NCI-H524 (cell line): ENCODE data around the gene EMC9.

Experiments
- DNase-seq, 2 experiments: peaks; one replicate each; lab custom pipeline; 2025; lab: John Stamatoyannopoulos, UW

The EMC9 gene

DNA sequence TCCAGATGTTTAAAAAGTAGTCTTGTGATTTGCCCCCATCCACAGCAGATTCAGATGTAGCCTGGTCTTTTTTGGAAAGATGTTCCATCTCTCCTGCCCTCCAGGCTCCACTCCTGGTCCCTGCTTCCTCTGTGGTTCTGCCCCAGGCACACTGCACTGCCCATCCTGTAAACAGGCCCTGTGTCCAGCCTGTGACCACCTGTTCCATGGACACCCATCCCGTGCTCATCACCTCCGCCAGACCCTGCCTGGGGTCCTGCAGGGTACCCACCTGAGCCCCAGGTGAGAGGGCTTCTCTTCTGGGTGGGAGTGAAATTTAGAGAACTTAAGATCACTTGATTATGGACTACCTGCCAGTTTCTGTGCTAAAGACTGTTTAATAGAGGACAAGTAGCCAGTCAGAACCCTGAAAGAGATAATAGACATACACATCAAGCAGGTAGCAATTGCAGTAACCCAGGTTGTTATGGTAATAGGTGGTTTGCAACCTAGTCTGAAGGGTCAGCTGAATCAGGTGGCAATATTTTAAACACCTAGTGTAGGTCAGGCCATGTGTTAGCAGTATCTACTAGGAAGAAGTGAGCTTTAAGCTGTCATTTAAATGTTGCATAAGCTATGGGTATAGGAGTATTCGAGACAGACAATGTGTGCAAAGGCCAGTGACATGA is 8.0 kb upstream of the EMC9 start:
- DNase-seq, result no peak

GRCh38 chr14:24147761-24148428 is 6.5 kb upstream of the EMC9 start:
- no peak for DNase-seq

DNA sequence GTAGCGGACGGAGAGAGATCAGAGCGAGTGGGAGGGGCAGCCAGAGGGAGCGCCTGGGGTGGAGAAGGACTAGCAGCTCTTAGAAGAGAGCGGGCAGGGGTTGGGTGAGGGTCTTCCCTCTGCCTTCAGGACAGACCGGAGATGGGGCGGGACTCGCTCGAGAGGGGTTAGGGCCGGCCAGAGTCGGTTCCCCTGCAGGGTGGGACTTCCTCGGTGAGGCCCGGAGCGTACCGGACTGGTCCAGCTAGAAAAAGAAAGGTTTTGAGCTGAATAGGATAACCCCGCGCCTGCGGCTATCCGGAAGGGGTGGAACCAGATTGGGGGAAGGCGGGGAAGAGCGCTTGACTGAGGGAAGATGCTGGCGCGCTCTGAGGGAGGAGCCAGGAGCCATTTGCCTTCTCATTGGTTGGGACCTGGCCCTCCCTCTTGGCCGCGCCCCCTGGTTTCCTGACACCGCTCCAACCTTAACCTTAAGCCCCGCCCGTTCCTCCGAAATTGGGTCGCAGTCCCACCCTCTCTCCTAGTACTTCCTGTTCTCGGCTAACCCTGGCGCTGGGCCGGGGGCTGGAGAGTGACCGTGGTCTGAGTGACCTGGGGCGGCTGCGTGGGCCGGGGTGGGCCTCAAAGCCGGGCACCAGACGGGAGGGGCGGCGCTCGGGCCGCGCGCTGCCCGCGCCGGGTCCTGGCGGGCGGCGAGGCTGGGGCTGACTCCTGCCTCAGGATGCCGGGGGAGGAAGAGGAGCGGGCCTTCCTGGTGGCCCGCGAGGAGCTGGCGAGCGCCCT is 5.8 kb upstream of the EMC9 start, which contains the start of gene RNF31:
Gene RNF31, plus strand, starts transcription at position 521 of the 783 bp plus-strand sequence. Its CDS starts 201 bp downstream, at position 722.
- DNase-seq, result peak; percentile 99 to 100

DNA sequence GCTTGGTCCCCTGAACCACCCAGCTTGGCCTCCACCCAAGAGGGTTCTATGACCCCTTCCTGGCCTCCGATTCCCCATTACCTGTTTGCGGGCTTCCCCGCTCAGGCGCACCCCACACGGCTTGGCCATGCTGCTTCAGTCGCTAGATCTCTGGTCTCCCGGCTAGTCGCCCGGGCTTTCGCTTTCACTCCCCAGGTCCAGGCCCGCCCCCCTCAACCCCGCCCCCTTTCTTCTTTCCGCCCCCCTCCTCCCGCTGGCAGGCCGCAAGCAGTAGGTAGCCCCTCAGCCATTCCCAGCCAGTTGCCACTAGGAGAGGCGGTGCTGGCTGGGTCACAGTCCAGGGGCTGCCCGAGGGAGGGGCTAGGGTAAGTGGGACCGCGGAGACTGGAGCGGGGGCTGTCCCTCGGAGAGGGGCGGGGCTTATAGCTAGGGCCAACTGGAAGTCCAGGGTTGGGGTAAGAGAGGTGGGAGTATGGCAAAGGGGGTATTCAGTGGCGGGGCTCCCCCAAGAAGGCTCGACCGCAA is 5.1 kb upstream of the EMC9 start, which contains the start of gene PSME2:
Gene PSME2, minus strand, starts transcription at position 158 of the 525 bp plus-strand sequence. Its CDS starts 29 bp downstream, at position 129.
- DNase-seq, result peak; percentile 99

DNA sequence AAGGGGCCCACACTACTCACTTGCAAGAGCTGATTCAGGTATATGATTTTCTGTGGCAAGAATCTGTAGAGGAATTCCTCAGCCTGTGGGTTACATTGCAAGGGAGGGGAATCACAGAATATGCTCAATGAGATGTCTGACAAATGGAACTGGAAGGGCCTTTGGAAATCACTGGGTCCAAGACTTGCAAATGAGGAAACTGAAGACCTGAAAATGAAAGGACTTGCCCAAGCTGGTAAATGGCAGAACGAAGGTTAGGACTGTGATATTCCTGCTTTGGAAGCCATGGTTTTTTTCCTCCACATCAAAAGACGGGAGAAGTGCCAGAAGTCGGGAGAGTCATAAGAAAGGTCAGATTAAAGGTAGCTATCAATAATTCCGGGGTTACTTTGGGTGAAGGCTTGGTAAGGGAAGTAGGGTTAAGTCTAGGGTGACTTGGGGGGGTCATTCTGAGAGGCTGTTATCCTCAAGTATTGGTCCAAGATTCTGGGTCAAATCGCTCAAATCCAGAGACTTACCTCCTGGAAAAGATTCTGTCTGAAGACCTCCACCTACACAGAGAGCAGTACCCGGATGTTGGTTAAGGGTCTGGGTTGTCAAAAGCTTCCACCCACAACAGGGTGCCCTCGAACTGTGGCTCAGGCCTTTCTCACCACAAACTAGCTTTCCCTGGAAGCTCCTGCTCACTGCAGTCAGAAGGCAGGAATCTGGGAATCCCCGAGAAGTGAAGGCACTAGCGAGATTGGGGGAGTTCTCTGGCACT is 4.5 kb upstream of the EMC9 start:
- DNase-seq, result no peak

GRCh38 chr14:24145219-24145618 is 3.8 kb upstream of the EMC9 start:
- no peak for DNase-seq

GRCh38 chr14:24144451-24144850 is 3.1 kb upstream of the EMC9 start:
- no peak for DNase-seq

DNA sequence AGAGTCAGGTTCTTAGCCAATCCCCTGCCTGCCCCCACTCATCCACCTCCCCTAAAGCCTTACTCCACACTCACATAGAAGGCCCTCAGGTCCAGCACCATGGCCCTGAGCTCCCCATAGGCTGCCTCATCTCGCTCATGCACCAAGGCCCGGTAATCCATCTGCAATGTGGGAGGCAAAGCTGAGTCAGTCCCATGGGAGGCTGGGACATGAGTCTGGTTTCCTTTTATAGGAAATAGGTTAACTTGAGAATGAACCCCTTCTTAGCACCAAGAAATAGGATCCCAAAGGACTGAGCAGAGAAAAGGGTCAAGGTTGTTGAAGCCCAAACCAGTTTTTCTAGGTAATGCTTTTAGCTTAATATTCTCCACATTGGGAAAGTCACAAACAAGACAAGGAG is 2.1 kb upstream of the EMC9 start:
- DNase-seq, result no peak

DNA sequence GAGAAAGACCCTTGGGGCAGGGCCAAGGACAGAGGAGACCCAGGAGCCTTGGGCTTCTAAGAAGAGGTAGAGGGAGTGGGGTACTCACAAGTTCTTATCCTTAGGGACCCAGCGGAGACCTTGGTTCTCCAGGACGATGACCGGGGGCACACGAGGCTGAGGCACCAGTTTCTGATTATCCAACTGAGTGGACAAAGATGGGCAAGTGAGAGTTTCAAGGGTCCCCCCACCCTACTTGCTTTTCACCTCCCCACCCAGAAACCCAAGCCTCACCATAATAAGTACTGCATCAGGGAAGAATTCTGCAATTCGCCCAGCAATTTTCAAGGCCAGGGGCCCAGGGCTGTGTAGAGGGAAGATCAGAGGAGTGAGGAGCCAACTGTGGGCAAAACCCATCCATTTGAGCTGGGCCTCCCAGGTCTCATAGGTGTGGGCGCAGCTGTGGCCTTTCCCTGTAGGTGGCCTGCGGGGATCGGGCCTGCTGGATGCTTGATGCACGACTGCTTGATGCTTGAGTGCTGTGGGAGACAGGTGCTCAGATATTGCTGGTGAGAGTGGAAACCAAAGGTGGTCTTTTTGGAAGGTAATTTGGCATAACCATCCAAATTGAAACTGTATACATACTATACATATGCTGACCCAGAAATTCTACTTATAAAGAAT is 2.0 kb downstream of the EMC9 start:
- peak in 1 of 2 experiments; percentile 44 for DNase-seq

DNA sequence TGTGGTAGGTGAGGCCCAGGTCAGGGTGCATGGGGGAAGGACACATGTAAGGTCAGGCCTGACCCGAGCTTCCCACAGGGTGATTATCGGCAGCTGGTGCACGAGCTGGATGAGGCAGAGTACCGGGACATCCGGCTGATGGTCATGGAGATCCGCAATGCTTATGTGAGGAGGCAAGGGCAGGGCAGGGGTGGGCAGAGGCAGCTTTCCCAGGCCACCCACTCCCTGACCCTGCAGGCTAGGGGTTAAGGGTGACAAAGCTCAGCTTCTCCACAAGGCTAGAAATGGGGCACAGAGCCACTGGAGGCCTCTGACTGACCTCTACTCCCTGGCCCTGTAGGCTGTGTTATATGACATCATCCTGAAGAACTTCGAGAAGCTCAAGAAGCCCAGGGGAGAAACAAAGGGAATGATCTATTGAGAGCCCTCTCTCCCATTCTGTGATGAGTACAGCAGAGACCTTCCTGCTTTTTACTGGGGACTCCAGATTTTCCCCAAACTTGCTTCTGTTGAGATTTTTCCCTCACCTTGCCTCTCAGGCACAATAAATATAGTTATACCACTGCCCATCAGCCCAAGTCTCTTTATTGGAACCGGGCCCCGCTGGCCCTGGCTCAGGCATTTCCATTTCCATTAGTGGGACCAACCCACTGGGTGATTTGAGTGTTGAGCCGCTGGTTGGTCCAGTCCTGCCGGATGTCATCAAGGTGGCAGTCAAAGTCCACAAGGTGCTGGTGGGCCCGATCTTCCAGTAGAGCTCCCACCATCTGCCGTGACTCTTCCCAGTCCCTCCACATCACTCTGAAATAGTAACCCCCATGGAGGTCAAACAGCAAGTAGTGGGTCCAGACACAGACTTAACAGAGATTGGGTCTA is 2.8 kb downstream of the EMC9 start:
- DNase-seq, result no peak

DNA sequence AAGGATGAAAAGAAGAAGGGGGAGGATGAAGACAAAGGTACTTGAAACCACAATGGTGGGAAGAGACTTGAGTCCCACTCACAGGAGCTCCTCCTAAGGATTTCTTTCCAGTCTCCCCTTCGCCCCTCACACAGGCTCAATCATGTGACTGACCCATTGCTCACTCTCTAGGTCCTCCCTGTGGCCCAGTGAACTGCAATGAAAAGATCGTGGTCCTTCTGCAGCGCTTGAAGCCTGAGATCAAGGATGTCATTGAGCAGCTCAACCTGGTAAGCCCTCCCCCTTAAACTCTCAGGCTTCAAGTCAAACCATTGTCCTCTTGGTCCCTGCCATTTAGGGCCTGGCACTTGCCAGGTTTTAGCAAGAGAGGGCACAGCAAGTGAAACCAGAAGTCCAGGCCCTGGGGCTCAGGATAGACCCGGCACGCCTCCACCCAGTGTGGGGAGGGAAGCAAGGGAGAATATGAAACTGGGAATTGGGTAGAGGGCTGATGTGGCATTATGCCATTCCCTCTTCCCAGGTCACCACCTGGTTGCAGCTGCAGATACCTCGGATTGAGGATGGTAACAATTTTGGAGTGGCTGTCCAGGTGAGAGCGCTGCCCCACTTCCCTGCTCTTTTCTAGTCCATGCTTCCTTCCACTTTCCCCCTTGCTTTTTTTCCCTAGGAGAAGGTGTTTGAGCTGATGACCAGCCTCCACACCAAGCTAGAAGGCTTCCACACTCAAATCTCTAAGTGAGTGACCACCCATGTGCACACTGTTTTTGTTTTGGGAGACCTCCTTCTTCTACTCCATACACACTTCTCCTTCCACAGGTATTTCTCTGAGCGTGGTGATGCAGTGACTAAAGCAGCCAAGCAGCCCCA is 3.6 kb downstream of the EMC9 start:
- no peak for DNase-seq

DNA sequence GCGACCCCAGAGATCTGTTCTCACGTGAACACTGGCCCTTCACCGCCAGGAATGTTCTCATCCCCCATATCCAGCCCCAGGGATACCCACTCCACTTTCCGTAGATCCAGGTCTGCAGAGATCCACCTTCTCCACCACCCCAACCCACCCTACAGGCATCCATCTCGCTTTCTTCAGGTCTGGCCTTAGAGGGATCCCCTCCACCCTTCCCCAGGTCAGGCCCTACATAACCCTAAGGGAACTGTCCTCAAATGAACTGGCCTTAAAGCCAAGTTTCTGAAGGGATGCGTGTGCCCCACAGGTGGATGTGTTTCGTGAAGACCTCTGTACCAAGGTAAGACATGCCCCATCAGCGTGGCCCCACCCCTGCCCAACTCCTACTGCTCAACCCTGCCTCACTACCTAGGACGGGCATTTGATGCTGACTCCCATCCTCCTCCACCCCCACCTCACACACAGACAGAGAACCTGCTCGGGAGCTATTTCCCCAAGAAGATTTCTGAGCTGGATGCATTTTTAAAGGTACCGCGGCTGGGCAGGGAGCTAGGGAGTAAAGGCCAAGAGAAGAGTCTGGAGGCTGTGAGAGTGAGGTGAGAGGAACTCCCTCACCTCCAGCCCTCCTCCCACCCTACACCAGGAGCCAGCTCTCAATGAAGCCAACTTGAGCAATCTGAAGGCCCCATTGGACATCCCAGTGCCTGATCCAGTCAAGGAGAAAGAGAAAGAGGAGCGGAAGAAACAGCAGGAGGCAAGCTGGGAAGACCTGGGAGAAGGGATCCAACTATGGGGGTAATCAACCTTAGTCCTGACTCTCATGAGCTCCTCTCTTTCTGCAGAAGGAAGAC is 4.5 kb downstream of the EMC9 start:
- DNase-seq, result peak in 1 of 2 experiments; percentile 40

GRCh38 chr14:24135834-24136683 is 5.3 kb downstream of the EMC9 start, which contains the start of gene PSME1:
TSS of gene PSME1 (plus strand) at chr14:24136194. CDS start at chr14:24136263, 69 bp downstream.
- peak; percentile 88 to 94 for DNase-seq

GRCh38 chr14:24135584-24135833 is 5.9 kb downstream of the EMC9 start:
- DNase-seq, result no peak

DNA sequence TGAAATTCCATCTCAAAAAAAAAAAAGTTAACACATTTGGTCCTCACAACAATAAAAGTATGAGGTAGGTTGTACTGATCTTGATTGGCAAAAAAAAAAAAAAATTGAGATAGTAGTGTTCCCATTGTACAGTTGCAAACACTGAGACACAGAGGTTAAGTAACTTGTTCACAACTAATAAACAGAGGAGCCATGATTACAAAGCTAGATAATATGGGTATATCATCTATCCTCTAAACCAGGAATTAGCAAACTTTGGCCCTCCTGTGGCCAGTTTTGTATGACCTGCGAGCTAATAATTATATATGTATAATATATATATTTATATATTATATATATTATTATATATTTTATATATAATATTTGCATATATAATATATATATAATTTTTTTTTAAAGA is 7.7 kb downstream of the EMC9 start:
- no peak for DNase-seq

- no peak for DNase-seq
These were observed 8.4 kb downstream of the EMC9 start for GRCh38 chr14:24132976-24133375.

- no peak for DNase-seq
These were observed 9.2 kb downstream of the EMC9 start for GRCh38 chr14:24132061-24132685.
